Putamen (tissue), 1 donor: ENCODE measurements around the gene SNX20.

Experiments
- DNase-seq: peaks from one replicate; pipeline ENCODE4 v3.0.0-alpha.2; 2016; ENCODE audit warnings: low spot score

The SNX20 gene

GRCh38 chr16:50679676-50680555, 1.2 kb downstream of the SNX20 start:
- no peak for DNase-seq

DNA sequence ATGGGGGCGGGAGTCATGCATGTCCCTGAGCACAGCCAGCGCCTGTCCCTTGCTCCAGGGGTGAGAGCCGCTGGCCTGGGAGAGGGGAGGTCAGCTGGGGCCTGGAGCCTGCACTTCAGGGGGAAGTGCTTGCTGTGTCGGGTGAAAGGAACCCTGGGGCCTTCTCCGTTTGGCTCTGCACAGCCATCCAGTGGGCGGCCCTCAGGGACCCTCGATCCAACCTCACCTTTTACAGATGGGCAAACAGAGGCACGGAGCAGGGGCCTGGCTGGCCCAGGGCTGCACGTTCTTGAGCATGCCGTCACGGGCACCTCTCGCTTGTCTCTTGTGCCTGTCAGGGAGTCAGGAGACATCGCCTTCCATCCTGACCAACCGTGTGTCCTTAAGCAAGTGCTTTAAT, 1.8 kb downstream of the SNX20 start:
- no peak for DNase-seq

GRCh38 chr16:50678531-50678930, 2.6 kb downstream of the SNX20 start:
- no peak for DNase-seq

DNA sequence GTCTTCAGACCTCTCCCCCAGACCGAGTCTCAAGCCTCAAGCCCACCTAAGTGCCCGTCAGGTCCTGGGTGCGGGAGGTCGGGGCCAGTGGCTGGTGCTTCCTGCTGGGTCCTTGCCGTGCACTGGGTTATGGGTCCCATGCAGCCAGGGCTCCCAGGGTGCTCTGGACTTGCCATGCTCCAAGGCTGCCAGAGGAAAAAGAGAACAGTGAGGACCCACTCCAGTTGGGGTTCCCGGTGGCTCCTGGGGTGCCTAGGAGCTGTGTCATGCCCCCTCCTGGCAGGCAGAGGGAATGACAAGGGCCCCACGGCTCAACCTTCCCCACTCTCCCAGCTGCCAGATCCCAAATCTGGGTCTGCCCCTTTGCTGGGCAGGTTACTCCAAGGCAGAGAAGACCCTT, 3.8 kb downstream of the SNX20 start:
- no peak for DNase-seq

- DNase-seq, result no peak
Observed at GRCh38 chr16:50676684-50677225, 4.4 kb downstream of the SNX20 start.

GRCh38 chr16:50675686-50676610, 5.2 kb downstream of the SNX20 start:
- DNase-seq, result no peak

DNA sequence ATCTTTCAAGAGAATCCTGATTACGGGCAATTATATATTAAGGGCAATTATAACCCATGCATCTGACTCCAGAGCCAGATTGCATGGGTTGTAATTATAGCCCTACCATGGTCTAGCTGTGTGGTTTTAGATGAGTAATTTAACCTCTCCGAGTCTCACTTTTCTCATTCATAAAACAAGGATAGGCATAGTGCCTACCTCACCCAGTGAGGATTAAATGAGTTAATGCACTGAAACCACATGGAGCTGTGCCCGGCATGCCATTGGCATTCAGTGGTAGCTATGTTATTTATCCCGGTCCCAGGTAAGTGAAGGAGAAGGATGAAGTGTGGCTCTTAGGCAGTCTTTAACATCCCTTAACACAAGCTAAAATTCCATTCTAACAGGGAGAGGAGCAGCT, 6.3 kb downstream of the SNX20 start:
- DNase-seq, result no peak

DNA sequence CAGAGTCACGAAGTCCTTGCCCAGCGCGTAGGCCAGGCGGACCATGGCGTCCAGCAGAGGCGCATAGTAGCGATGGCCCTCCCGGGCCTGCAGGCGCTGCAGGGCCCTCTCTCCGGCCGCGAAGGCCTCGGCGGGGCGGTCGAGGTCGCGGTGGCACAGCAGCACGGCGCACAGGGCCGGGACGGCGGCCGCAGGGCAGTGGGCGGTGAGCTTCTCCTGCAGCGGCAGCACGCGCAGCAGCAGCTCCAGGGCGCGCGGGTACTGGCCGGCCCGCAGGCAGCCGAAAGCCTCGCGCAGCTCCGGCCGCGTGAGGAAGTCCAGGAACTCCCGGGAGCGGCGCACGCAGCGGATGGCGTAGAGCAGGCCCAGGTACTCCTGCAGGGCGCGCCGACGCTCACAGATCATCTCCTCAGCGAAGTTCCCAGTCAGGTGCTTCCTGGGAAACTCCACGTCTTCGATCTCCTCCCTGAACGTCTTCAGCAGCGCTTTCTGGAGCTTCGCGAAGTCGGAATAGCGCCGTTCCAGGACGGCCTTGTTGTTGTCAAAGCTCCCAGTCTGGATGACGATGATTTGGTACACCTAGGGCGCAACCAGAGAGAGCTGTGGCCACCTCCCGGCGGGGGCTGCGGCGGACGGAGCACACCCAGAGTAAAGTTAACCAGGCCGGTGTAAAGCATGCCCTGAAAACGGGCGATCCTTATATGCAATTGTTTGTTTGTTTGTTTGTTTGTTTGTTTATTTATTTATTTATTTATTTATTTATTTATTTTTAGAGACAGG, 7.4 kb downstream of the SNX20 start:
- DNase-seq, result no peak

DNA sequence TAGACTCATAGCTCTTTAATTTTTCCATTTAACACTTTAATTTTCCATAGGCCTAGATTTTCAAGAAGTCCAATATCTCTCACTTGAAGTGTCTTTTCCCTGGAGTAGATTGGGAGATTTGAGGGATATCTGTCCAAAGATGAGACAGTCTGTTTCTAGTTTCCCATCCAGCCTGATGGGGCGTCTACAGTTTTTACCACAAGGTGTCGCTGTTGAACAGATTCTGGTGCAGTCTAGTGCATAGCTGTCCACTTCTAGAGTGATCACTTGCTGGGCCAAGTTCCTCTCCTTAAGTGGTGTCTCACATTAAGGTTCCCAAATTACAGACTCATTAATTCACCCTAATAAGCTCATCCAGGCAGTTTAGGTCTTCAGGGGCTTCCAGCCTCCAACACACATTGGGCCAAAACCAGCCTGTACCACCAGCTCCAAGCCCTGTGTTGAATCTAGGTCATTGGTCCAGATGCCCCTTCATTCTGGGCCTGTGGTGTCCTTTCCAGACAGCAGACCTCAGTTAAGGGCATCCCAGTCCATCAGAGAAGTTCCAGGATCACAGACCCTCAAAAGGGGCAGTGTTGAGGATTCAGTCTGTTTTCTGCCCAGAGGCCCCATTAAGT, 9.4 kb downstream of the SNX20 start:
- no peak for DNase-seq

DNA sequence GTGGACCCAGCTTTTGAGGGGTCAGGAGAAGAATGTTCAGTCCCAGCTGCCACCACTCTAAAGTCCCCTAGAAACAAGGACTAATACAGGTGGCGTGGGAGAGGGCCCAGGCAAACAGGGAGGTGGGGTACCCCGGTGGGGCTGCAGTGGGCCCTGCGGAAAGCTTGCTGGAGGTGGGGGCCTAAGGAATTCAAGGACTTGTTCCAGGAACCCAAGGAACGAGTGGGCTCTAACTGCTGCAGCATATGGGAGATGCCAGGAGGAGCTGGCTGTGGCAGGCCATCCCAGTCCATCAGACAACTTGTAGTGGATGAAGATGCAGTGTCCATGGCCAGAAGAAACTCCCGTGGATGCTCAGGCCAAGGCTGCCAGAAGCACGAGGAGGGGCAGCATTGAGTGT, 10.6 kb downstream of the SNX20 start:
- no peak for DNase-seq

DNA sequence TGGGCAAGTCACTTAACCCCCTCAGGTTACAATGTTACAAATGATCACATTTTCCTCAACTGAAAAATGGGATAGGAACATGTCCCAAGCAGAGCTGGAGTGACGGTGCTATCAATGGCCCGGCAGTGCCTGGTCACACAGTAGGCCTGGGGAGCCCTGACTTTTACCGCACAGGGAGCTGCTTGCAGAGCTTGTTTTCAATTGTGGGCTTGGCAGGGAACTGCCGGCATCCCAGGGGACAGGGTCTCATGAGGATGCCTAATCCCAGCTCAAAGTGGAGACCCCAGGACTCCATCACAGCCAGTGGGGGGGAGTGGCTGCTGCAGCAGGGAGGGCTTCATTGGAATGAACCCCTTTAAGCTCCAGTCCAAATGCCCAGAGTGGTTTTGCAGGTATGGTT, 11.4 kb downstream of the SNX20 start:
- DNase-seq, result no peak

- DNase-seq, result no peak
Observed at GRCh38 chr16:50668368-50669008, 12.6 kb downstream of the SNX20 start.

DNA sequence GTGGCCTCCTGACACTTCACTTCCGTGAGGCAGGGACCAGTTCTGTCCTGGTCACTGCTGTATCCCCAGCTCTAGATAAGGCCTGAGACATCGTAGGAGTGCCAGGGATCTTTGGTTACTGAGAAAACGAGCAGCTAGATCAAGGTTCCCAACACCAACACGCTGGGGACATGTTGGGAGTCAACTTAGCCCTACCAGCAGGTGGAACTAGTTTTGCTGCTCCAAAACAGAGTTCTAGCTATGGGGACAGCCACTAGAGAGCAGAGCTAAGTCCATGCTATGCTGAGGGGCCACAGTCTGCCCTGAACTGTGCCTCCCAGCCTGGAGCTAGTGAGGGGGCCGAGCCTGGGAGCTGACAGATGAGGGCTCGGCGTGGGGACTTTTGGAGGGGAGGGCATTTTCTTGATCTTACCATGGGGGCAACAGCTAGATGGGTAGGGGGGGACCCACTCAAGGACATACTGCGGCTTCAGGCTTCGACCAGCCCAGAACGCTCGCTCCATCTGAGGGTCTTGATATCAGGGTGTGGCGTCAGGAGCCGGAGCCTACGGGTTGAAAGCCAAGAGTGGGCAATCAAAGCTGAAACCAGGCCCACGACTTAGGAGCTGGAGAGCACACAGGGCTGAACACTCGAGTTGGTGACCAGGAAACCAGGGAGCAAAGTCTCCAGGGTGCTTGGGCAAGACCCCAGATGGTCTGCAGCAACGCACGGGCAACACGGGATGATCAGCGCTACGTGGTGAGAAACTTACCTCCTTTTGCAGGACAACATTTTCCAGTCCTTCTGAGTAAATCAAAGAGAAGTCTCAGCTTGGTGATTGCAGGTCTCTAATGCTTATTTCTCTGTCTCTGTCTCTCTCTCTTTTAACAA, 13.4 kb downstream of the SNX20 start:
- no peak for DNase-seq

DNA sequence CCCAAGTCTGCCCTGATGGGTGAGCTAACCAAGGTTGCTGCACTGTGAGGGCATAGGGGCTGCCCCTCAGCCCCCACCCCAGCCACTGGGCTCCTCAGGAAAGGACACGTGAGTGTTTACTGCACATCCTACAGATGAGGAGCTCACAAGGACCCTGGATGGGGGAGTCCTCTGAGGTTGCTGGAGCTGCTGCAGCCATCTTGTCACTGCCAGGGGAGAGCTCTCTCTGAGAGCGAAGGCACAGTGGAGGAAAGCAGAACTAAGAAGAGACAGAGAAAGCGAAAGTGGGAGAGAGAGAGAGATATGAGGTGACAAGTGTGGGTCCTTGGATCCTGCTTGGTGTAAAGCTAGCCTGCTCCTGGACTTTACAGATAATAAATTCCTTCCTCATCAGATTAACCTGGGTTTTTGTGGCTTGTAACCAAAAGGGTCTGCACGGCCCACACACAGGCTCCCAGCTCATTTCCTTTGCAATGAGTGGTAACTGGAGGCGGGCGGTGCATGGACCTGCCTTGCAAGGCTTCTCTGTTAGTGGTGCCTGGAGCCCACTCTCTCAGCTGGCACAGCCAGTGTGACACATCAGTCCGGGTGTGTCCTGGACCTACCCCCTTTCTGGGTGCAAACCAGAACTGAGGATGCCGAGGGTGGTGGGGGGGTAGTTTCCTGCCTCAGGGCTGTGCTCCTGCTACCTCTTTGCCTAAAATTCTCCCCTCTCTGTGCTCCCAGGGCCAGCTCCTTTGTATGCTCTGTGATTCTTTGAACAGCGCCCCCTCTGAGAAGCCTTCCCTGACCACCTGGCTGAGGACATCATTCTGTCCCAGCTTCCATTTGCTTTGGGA, 14.2 kb downstream of the SNX20 start:
- no peak for DNase-seq

DNA sequence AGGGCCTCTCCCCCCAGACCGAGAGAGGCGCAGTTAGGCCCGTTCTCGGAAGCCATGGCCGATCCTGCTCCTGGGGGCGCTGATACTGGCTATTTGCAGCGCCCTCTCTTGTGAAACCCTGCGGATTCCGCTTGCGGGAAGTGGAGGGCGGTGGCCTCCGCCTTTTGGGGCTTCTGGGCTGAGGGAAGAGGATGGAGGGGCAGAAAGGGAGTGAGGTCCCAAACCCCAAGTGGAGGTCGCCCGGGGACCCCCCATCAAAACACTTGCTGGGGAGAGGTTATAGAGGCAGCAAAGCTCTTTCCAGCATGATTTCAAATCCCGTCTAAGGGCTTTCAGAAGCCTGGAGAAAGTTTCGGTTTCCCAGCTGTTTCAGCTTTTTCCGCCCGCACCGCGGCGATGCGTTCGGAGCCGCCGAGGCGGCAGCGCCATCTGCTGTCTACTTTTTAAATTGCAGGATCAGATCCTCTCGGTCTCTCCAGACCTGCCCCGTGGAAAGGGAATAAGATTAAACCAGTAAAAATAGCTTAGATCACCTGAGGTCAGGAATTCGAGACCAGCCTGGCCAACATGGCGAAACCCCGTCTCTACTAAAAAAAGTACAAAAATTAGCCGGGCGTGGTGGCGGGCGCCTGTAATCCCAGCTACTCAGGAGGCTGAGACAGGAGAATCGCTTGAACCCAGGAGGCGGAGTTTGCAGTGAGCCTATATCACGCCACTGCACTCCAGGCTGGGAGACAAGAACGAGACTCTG, 15.8 kb downstream of the SNX20 start:
- peak; percentile 63 for DNase-seq

- no peak for DNase-seq
Observed at GRCh38 chr16:50664270-50664669, 16.8 kb downstream of the SNX20 start.

DNA sequence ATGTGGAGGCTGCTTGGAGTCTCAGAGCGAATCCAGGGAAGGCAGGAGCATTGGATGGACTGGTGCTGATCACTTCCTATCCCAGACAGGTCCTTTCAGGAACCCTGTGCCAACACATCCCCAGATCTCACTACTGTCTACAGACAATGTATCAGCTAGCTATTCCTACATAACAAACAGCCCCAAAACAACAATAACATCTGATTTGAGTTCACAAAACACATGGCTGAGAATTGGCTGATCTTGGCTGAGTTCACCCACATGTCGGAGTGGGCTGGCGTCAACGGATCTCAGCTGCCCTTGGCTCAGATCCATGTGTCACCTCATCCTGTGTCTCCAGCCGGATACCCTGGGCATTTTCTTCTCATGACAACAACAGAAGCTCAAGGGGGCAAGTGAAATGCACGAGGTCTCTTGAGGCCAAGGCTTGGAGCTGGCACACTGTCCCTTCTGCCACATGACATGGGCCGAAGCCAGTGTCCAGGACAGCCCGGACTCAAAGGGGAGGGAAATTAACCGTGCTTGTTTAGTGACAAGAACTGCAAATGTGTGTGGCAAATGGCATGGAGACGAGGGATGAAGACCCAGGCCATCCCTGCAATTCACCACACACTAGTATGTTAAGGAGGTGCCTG, 18.7 kb downstream of the SNX20 start:
- DNase-seq, result no peak

DNA sequence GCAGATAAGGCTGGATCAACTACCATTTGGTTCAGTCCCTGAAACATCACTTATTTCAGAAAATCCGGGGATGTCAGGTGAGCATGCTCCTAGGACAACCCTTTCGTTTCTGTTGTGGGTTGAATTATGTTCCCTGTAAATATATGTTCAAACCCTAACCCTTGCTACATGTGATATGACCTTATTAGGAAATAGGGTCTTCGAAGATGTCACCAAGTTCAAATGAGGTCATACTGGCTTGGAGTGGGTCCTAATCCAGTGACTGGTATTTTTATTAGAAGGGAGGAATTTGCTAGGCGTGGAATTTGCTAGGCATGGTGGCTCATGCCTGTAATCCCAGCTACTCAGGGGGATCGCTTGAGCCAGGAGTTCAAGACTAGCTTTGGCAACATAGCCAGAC, 21.3 kb downstream of the SNX20 start:
- DNase-seq, result no peak
